Liver (tissue), 9 donors: ENCODE data around the gene CHMP3. TPM values are rescaled to one million over a fixed set of nuclear protein-coding genes. Genes with fewer than 3 reads are reported as not detected.

ENCODE experiments used
- DNase-seq: peaks from one replicate; pipeline ENCODE4 v3.0.0-alpha.2; 2017; ENCODE audit warnings: low spot score
- H3K27ac ChIP-seq, 2 donors: one replicate each; pipeline ENCODE4 v1.7.0; 2013; ENCODE audit warnings: inconsistent platforms in 2 of 2, low read length in 2 of 2, control low read depth in 1 of 2, low read depth in 1 of 2, mild to moderate bottlenecking in 1 of 2
- H3K27me3 ChIP-seq, 4 donors: one replicate each; pipeline versions ENCODE4 v1.6.1 to v1.7.0; 2013; ENCODE audit warnings: low read length in 3 of 4, inconsistent platforms in 1 of 4, mild to moderate bottlenecking in 1 of 4, moderate library complexity in 1 of 4; ENCODE audit not compliant: control insufficient read depth in 4 of 4, insufficient read depth in 4 of 4
- H3K36me3 ChIP-seq, 4 donors: one replicate each; pipeline versions ENCODE4 v1.6.1 to v1.7.0; 2013; ENCODE audit warnings: low read length in 3 of 4, mild to moderate bottlenecking in 3 of 4, low read depth in 1 of 4, moderate library complexity in 1 of 4; ENCODE audit not compliant: control insufficient read depth in 4 of 4, insufficient read depth in 3 of 4
- H3K4me1 ChIP-seq, 4 donors: one replicate each; pipeline versions ENCODE4 v1.6.1 to v1.7.0; 2013; ENCODE audit warnings: low read length in 3 of 4, mild to moderate bottlenecking in 3 of 4, moderate library complexity in 1 of 4; ENCODE audit not compliant: control insufficient read depth in 4 of 4, insufficient read depth in 4 of 4
- H3K4me3 ChIP-seq, 3 donors: one replicate each; pipeline versions ENCODE4 v1.6.1 to v1.7.0; 2013; ENCODE audit warnings: low read length in 3 of 3, control low read depth in 1 of 3, low read depth in 1 of 3, mild to moderate bottlenecking in 1 of 3
- H3K9ac ChIP-seq, 2 donors: one replicate each; pipeline ENCODE4 v1.7.0; 2013; ENCODE audit warnings: low read length in 2 of 2, mild to moderate bottlenecking in 2 of 2, moderate library complexity in 2 of 2, control low read depth in 1 of 2, low read depth in 1 of 2
- H3K9me3 ChIP-seq, 4 donors: one replicate each; pipeline versions ENCODE4 v1.6.1 to v1.7.0; 2013; ENCODE audit warnings: low read length in 3 of 4; ENCODE audit not compliant: control insufficient read depth in 4 of 4
- EGR1 ChIP-seq, 2 donors: IDR thresholded peaks; 2 replicates each; pipeline ENCODE4 v1.6.1; 2016 to 2018; ENCODE audit warnings: antibody characterized with exemption in 2 of 2, low read depth in 2 of 2
- FOXA1 ChIP-seq: IDR thresholded peaks from 2 replicates; pipeline ENCODE4 v1.6.1; 2016; ENCODE audit warnings: antibody characterized with exemption
- FOXA2 ChIP-seq: IDR thresholded peaks from 2 replicates; pipeline ENCODE4 v1.6.1; 2016; ENCODE audit warnings: antibody characterized with exemption
- GABPA ChIP-seq, 2 donors: IDR thresholded peaks in 1 of 2; conservative IDR thresholded peaks in 1 of 2; 2 replicates each; pipeline ENCODE4 v1.6.1; 2016; ENCODE audit warnings: antibody characterized with exemption in 2 of 2, mild to moderate bottlenecking in 1 of 2, moderate library complexity in 1 of 2
- HNF4A ChIP-seq, 2 donors: conservative IDR thresholded peaks; 2 replicates each; pipeline ENCODE4 v1.6.1; 2016; ENCODE audit warnings: antibody characterized with exemption in 2 of 2, mild to moderate bottlenecking in 2 of 2
- HNF4G ChIP-seq: IDR thresholded peaks from 2 replicates; pipeline ENCODE4 v1.6.1; 2016; ENCODE audit warnings: antibody characterized with exemption
- JUND ChIP-seq, 2 donors: IDR thresholded peaks; 2 replicates each; pipeline ENCODE4 v1.6.1; 2016; ENCODE audit warnings: antibody characterized with exemption in 2 of 2
- NR2F2 ChIP-seq: IDR thresholded peaks from 2 replicates; pipeline ENCODE4 v1.6.1; 2016; ENCODE audit warnings: antibody characterized with exemption
- RAD21 ChIP-seq, 2 donors: IDR thresholded peaks; 2 replicates each; pipeline ENCODE4 v1.6.1; 2016; ENCODE audit warnings: antibody characterized with exemption in 2 of 2, mild to moderate bottlenecking in 2 of 2
- RXRA ChIP-seq, 2 donors: IDR thresholded peaks; 2 replicates each; pipeline ENCODE4 v1.6.1; 2017 to 2018; ENCODE audit warnings: antibody characterized with exemption in 2 of 2, mild to moderate bottlenecking in 1 of 2
- SP1 ChIP-seq: IDR thresholded peaks from 2 replicates; pipeline ENCODE4 v1.6.1; 2018; ENCODE audit warnings: antibody characterized with exemption, mild to moderate bottlenecking
- TAF1 ChIP-seq: conservative IDR thresholded peaks from 2 replicates; pipeline ENCODE4 v1.6.1; 2016; ENCODE audit warnings: antibody characterized with exemption, mild to moderate bottlenecking
- YY1 ChIP-seq: IDR thresholded peaks from 2 replicates; pipeline ENCODE4 v1.6.1; 2016; ENCODE audit warnings: antibody characterized with exemption, mild to moderate bottlenecking
- WGBS: extraction: QIAGEN DNeasy Blood & Tissue Kit; methylation state at CpG from one replicate; pipeline ENCODE4 v1.1.7; 2013; 5-methylcytosine and 5-hydroxymethylcytosine counted together
- polyA plus RNA-seq, 2 donors: library from polyadenylated mRNA; stranded (reverse) in 1 of 2; unstranded in 1 of 2; fragments of 200-250 nt in 1 of 2; fragments of >200 nt in 1 of 2; fragmentation: Nextera tagmentation in 1 of 2; extraction: Ambion mirVana in 1 of 2; gene quantifications; one replicate each; pipeline versions ENCODE4 v1.2.1 to v1.2.3, GENCODE V29; 2013 to 2015
- total RNA-seq, 2 donors: library from RNA; depleted of rRNA; stranded (reverse); fragments of >200 nt; gene quantifications; one replicate each; pipeline ENCODE4 v1.2.3, GENCODE V29; 2014
- TF ChIP-seq, protein P1 (sequence below): IDR thresholded peaks from 2 replicates; pipeline ENCODE4 v1.6.1; 2016; ENCODE audit warnings: antibody characterized with exemption, mild to moderate bottlenecking
- TF ChIP-seq, protein P2 (sequence below): fragments of 150-350 bp; IDR thresholded peaks from 2 replicates; pipeline ENCODE4 v1.5.1; 2017; ENCODE audit warnings: improper control_type of control experiment, low read depth, low read length; ENCODE audit not compliant: missing input control
- TF ChIP-seq, protein P3 (sequence below): IDR thresholded peaks from 2 replicates; pipeline ENCODE4 v1.6.1; 2016; ENCODE audit warnings: antibody characterized with exemption
- TF ChIP-seq, protein P4 (sequence below): IDR thresholded peaks from 2 replicates; pipeline ENCODE4 v1.6.1; 2016; ENCODE audit warnings: antibody characterized with exemption
- donor health status: healthy.
- donor health status: healthy.
- donor health status: healthy.
- donor health status: healthy.
- donor health status: healthy.

The CHMP3 gene
- total and polyA plus RNA-seq, 4 donors = 20.6 to 25.1 (median 24.0) TPM

DNA sequence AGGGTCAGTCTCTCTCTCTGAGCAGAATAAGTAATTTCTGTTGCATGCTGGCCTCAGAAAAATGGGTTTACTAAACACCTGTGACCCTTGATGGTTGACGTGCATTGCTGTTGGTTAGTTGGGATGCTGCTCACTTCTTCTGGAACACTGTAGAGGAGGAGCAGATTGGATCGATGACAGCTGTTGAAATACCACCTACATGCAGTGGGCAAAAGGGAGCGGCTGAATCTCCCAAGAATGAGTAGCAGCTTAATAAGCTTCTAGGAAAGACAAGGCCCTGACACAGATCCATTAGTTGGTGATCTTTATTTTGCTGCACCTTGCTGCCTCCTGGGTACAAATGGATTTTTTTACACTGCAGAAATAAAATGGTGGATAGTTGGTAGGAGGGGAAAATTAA lies 78.9 kb downstream of the CHMP3 start:
- Histone ChIP-seq H3K9ac (no peak overlapping the region), H3K4me3 (no peak overlapping the region), H3K9me3 (no peaks in the 10 kb centered on the region), H3K27ac (no peak overlapping the region), H3K27me3 (no peaks in the 10 kb centered on the region), H3K36me3 (peaks cover 22 to 83% (median 72%) of the 10 kb centered on the region in 4 donors), H3K4me1 (no peaks in the 10 kb centered on the region)
- 97% methylated on average over 3 of the region's 3 CpGs for WGBS
- TF ChIP-seq, protein P1, sequence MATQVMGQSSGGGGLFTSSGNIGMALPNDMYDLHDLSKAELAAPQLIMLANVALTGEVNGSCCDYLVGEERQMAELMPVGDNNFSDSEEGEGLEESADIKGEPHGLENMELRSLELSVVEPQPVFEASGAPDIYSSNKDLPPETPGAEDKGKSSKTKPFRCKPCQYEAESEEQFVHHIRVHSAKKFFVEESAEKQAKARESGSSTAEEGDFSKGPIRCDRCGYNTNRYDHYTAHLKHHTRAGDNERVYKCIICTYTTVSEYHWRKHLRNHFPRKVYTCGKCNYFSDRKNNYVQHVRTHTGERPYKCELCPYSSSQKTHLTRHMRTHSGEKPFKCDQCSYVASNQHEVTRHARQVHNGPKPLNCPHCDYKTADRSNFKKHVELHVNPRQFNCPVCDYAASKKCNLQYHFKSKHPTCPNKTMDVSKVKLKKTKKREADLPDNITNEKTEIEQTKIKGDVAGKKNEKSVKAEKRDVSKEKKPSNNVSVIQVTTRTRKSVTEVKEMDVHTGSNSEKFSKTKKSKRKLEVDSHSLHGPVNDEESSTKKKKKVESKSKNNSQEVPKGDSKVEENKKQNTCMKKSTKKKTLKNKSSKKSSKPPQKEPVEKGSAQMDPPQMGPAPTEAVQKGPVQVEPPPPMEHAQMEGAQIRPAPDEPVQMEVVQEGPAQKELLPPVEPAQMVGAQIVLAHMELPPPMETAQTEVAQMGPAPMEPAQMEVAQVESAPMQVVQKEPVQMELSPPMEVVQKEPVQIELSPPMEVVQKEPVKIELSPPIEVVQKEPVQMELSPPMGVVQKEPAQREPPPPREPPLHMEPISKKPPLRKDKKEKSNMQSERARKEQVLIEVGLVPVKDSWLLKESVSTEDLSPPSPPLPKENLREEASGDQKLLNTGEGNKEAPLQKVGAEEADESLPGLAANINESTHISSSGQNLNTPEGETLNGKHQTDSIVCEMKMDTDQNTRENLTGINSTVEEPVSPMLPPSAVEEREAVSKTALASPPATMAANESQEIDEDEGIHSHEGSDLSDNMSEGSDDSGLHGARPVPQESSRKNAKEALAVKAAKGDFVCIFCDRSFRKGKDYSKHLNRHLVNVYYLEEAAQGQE = no peak
- TF ChIP-seq, protein P2, sequence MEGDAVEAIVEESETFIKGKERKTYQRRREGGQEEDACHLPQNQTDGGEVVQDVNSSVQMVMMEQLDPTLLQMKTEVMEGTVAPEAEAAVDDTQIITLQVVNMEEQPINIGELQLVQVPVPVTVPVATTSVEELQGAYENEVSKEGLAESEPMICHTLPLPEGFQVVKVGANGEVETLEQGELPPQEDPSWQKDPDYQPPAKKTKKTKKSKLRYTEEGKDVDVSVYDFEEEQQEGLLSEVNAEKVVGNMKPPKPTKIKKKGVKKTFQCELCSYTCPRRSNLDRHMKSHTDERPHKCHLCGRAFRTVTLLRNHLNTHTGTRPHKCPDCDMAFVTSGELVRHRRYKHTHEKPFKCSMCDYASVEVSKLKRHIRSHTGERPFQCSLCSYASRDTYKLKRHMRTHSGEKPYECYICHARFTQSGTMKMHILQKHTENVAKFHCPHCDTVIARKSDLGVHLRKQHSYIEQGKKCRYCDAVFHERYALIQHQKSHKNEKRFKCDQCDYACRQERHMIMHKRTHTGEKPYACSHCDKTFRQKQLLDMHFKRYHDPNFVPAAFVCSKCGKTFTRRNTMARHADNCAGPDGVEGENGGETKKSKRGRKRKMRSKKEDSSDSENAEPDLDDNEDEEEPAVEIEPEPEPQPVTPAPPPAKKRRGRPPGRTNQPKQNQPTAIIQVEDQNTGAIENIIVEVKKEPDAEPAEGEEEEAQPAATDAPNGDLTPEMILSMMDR = no peak
- no peak for TF ChIP-seq JUND (IDR thresholded peaks at IDR 0.05)
- no peak for TF ChIP-seq YY1
- no peak for TF ChIP-seq FOXA1
- TF ChIP-seq RAD21 (IDR thresholded peaks at IDR 0.05) = no peak
- TF ChIP-seq RXRA (IDR thresholded peaks at IDR 0.05) = no peak
- TF ChIP-seq HNF4A (conservative IDR thresholded peaks at IDR 0.05) = no peak
- DNase-seq = no peak

DNA sequence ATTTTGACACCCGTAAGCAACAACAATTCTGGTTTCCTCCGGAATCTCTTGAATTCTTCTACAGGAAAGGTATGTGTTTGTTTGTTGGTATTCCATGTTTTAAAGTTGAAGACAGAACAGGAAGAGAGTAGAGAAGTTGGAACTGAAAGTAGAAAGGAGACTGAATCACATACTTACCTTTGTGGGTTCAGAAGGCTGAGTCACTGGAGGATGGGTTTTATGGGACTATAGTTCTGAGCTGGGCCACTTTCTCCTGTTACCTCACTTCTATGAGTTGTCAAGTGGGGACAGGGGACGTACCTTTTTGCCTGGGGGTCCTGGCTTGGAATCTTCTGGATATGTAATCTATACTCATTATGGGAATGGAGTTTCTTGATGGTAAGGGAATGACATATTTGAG lies 81.2 kb downstream of the CHMP3 start:
- no peak overlapping the region for H3K4me3 ChIP-seq
- TF ChIP-seq, protein P3, sequence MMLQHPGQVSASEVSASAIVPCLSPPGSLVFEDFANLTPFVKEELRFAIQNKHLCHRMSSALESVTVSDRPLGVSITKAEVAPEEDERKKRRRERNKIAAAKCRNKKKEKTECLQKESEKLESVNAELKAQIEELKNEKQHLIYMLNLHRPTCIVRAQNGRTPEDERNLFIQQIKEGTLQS = no peak
- WGBS = 96% methylated on average over 3 of the region's 3 CpGs
- peaks cover 21 to 83% (median 73%) of the 10 kb centered on the region in 4 donors for H3K36me3 ChIP-seq
- no peak for DNase-seq
- H3K27me3 ChIP-seq = no peaks in the 10 kb centered on the region
- no peaks in the 10 kb centered on the region for H3K9me3 ChIP-seq
- H3K4me1 ChIP-seq = peaks cover 0 to 2% (median under 1%) of the 10 kb centered on the region in 4 donors
- H3K27ac ChIP-seq = no peak overlapping the region
- H3K9ac ChIP-seq = no peak overlapping the region

DNA sequence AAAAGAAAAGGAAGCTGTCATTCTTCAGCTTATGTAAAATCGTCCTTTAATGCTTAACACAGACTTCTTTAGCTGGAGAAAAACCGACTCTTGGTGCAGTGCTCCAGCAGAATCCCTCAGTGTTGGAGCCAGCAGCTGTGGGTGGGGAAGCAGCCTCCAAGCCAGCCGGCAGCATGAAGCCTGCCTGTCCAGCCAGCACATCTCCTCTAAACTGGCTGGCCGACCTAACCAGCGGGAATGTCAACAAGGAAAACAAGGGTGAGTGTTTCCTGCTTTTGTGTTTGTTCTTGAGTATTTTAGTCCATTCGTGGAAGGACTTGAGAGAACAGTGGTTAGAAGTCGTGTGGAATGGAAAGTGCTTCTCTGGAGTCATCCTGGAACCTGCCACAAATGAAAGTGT lies 83.1 kb downstream of the CHMP3 start:
- Histone ChIP-seq H3K27ac (no peak overlapping the region), H3K9me3 (no peaks in the 10 kb centered on the region), H3K9ac (no peak overlapping the region), H3K27me3 (no peaks in the 10 kb centered on the region), H3K4me3 (no peak overlapping the region), H3K4me1 (peaks cover 3 to 11% (median 7%) of the 10 kb centered on the region in 4 donors), H3K36me3 (peaks cover 16 to 68% (median 66%) of the 10 kb centered on the region in 4 donors)
- DNase-seq = no peak
- 69% methylated on average over 7 of the region's 7 CpGs for WGBS
- no peak for TF ChIP-seq JUND (IDR thresholded peaks at IDR 0.05)
- no peak for TF ChIP-seq YY1
- TF ChIP-seq FOXA2 = no peak
- no peak for TF ChIP-seq HNF4G
- TF ChIP-seq NR2F2 = no peak
- TF ChIP-seq, protein P4, sequence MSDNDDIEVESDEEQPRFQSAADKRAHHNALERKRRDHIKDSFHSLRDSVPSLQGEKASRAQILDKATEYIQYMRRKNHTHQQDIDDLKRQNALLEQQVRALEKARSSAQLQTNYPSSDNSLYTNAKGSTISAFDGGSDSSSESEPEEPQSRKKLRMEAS = no peak
- no peak for TF ChIP-seq EGR1 (IDR thresholded peaks at IDR 0.05; ENCODE audit: low read depth in 2 of 2)
- no peak for TF ChIP-seq SP1
- no peak for TF ChIP-seq FOXA1
- TF ChIP-seq, protein P2 = no peak
- no peak for TF ChIP-seq HNF4A (conservative IDR thresholded peaks at IDR 0.05)
- no peak for TF ChIP-seq RAD21 (IDR thresholded peaks at IDR 0.05)
- TF ChIP-seq GABPA (IDR thresholded peaks at IDR 0.05 in 1 of 2, conservative IDR thresholded peaks at IDR 0.05 in 1 of 2) = no peak
- TF ChIP-seq RXRA (IDR thresholded peaks at IDR 0.05) = no peak
- no peak for TF ChIP-seq TAF1
